Measurements from ENCODE around the gene CLINT1.

The CLINT1 gene

GRCh38 chr5:157778121-157778805 lies 80.7 kb downstream of the CLINT1 start:
- no peak for FAIRE-seq
- no peak for DNase-seq (ENCODE audit: insufficient read length, low spot score)
- no peak for TF ChIP-seq POLR2A (IDR thresholded peaks at IDR 0.05; ENCODE audit: low read depth, low read length)

DNA sequence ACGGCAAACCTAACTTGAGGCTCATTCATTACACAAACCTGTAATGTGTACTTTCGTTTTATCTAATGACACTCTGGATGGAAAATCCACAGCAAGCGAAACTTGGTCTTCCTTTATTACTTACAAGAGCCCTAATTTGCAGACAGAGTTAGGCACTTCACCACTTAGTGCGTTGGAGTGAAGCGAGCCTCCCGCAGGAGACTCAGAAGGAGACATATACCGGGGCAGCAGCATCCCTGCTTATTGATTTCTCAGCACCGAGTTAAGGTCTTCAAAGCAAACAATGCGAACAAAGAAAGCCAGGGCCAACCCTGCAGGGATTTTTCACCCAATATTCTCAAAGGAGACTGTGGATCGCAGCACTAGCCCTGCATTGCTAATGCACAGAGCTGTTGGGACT lies 86.8 kb downstream of the CLINT1 start:
- DNase-seq (ENCODE audit: insufficient read length, low spot score) (no peak), FAIRE-seq (no peak)
- no peak for TF ChIP-seq POLR2A (IDR thresholded peaks at IDR 0.05; ENCODE audit: low read depth, low read length)

- DNase-seq (ENCODE audit: insufficient read length, low spot score) (no peak), FAIRE-seq (no peak)
- TF ChIP-seq POLR2A (IDR thresholded peaks at IDR 0.05; ENCODE audit: low read depth, low read length), result no peak
These were observed 88.3 kb downstream of the CLINT1 start for GRCh38 chr5:157770665-157771064.

- DNase-seq (ENCODE audit: insufficient read length, low spot score) (no peak), FAIRE-seq (no peak)
- no peak for TF ChIP-seq POLR2A (IDR thresholded peaks at IDR 0.05; ENCODE audit: low read depth, low read length)
These were observed 91.3 kb downstream of the CLINT1 start for GRCh38 chr5:157767689-157768088.

DNA sequence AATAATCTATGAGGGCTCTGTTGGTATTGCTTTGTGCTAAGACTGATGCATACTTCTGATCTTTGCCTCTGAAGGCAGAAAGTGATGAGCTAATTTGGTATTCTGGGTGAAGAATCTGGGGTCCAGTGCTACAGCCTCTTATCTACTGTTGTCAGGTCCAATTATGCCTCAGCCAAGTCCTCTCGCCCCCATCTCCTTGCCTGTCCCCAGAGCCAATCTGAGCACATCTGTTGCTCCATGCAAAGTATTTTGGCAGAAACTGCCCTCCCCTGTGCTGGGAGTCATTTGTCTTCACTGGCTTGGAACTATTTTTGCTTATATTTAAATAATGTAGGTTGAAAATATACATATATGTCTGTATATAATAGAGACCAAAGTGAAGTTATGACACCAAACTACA lies 92.0 kb downstream of the CLINT1 start:
- FAIRE-seq (no peak), DNase-seq (ENCODE audit: insufficient read length, low spot score) (no peak)

DNA sequence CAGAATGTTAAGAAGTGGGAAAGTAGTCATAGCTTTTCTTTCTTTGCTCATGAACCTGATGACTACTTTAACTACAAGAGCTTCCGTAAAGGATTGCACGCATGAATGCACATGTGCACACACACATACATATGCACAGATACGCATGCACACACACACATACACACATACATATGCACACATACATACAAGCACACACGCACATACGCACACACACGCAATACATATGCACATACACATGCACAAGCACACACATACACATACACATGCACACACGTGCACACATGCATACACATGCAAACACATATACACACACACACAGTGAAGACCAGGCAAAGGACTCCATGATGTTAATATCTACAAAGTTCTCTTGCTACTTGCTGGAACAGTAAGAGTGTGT lies 92.5 kb downstream of the CLINT1 start:
- FAIRE-seq, result no peak

More for the DNA sequence above, 92.0 kb downstream of the CLINT1 start:
- no peak for TF ChIP-seq POLR2A (IDR thresholded peaks at IDR 0.05; ENCODE audit: low read depth, low read length)

DNA sequence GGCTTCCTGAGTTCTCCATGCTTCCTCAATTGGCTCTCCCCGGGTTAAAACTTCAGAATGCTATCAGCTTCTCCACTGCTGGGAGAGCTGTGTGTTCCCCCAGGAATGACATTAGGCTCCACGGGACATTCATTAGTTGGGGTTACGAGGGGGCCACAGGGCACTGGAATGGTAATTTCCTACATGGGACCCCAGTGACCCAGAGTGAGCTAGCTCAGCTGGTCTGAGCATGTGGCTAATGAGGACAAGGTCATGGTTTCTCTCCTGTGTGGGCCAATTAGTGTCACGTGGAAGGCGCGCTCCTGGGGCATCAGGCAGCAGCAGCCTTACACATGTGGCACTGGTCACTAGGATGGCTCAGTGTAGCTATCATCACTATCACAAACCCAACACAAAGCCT lies 94.4 kb downstream of the CLINT1 start:
- no peak for TF ChIP-seq POLR2A (IDR thresholded peaks at IDR 0.05; ENCODE audit: low read depth, low read length)
- FAIRE-seq (no peak), DNase-seq (ENCODE audit: insufficient read length, low spot score) (no peak)

More for the DNA sequence above, 92.5 kb downstream of the CLINT1 start:
- TF ChIP-seq POLR2A (IDR thresholded peaks at IDR 0.05; ENCODE audit: low read depth, low read length), result no peak
- DNase-seq (ENCODE audit: insufficient read length, low spot score), result no peak

- TF ChIP-seq POLR2A (IDR thresholded peaks at IDR 0.05; ENCODE audit: low read depth, low read length), result no peak
- FAIRE-seq (peak; percentile 55), DNase-seq (ENCODE audit: insufficient read length, low spot score) (no peak)
These were observed 97.0 kb downstream of the CLINT1 start for GRCh38 chr5:157761690-157762621.

DNA sequence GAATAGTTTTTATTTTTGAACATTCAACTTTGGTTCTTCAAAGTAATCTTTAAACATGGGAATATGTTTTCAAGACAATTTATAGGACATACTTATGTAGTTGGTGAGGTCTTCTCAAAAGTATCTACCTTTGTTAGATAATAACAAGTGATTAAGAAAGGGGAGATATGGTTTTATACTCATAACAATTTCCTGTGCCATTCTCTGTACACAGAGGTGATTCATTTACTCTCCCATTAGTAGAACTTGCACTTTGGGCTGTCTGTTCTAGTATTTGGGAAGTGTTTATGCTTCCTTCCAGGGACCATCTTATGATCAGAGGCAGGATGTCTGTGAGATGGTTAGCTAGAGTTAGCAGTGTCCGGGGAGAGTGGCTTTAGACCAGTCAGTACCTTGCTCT lies 100.2 kb downstream of the CLINT1 start:
- TF ChIP-seq POLR2A (IDR thresholded peaks at IDR 0.05; ENCODE audit: low read depth, low read length), result no peak
- DNase-seq (ENCODE audit: insufficient read length, low spot score) (no peak), FAIRE-seq (no peak)

DNA sequence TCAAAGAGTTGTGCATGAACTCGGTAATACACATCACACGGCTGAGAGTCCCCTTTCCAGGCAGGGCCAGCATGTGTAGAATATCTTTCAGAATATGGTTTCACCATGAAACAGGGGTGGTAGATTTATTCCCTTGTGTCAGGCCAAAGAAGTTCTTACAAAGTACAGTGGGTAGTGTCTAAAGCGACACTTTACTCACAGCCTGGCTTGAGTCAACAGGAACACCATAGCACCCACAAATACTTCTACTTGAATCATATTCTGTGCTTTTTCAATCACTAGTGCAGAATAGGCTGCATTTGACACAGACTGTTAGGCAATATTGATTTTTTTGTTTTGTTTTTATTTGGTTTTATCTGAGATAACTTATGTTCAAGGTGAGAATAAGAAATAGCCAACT lies 102.8 kb downstream of the CLINT1 start:
- no peak for DNase-seq (ENCODE audit: insufficient read length, low spot score)
- no peak for FAIRE-seq
- TF ChIP-seq POLR2A (IDR thresholded peaks at IDR 0.05; ENCODE audit: low read depth, low read length), result no peak

DNA sequence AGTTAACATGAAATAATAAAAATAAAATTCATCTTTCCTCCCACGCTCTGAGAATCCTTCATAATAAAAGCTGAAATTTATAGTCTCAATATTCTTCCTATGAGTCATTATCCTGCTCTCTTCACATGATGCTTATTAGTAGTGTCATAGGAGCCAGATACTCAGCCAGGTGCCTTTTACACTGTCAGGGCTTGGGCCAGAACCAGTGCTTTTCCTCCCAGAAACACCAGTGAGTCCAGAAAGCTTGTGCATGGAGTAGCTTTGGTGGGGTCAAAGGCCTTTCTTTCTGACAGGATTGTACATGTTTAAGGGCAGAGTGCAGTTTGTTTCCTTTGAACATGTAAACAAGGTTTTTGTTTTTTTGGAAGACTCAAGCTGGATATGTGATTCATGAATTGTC lies 108.6 kb downstream of the CLINT1 start:
- FAIRE-seq (no peak), DNase-seq (ENCODE audit: insufficient read length, low spot score) (peak; percentile 52)

GRCh38 chr5:157749462-157749799 lies 109.5 kb downstream of the CLINT1 start:
- no peak for FAIRE-seq
- TF ChIP-seq POLR2A (IDR thresholded peaks at IDR 0.05; ENCODE audit: low read depth, low read length), result no peak
- no peak for DNase-seq (ENCODE audit: insufficient read length, low spot score)

More for the DNA sequence above, 108.6 kb downstream of the CLINT1 start:
- no peak for TF ChIP-seq POLR2A (IDR thresholded peaks at IDR 0.05; ENCODE audit: low read depth, low read length)

DNA sequence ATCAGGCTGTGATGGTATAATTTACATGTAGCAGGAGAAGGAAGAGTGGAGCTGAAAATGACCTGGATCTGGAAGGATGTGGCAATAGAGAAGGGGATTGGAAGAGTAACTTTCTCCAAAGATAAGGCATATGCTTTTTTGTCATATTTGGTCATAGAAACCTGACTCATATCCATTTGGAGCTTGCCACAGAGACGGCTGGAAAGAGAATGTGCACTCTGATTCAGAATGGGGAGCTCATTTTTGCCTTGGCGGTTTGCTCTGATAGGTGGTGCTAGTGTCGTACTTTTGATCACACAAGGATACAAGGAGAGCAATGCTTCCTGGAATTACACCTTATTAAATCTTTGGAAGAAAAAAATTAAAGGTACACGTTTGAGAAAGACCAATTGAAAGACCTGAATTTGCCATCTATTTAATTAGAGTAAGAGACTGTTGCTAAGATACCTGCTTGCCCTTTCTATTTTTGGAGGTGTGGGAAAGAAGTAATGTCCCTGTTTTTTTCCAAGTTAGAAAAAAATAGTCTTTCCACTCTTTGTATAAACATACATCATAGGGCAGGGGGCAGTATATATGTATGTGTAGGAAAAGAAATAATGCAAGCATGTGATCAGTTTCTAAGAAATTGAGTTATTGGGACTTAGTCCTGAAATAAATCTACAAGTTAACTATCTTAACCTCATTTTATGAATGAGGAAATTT lies 110.0 kb downstream of the CLINT1 start:
- peak; percentile 60 for FAIRE-seq

More for the DNA sequence above, 110.0 kb downstream of the CLINT1 start:
- no peak for TF ChIP-seq POLR2A (IDR thresholded peaks at IDR 0.05; ENCODE audit: low read depth, low read length)
- peak; percentile 61 for DNase-seq (ENCODE audit: insufficient read length, low spot score)
